A549 (cell line): ENCODE measurements around the gene MMP26. TPM values are rescaled to one million over a fixed set of nuclear protein-coding genes. Genes with fewer than 3 reads are reported as not detected.

Experiments
- ATAC-seq, 2 experiments: fragments of 200-7000 bp in 1 of 2; fragments of >200 bp in 1 of 2; cut with Nextera tagmentation in 1 of 2; cut with Tn5 transposase in 1 of 2; 3 replicates each; pipeline versions ENCODE4 v1.8.0 to v1.9.1; 2018 to 2020; ENCODE audit warnings: mild to moderate bottlenecking in 1 of 2, moderate library complexity in 1 of 2
- CTCF ChIA-PET: fragments of 300-600 bp; sonication (Branson Sonifier 250); formaldehyde crosslinking; extraction: SDS; loops from one replicate; lab custom pipeline; 2021; ENCODE audit warnings: antibody characterized with exemption, inconsistent platforms; lab: Yijun Ruan, JAX
- POLR2A ChIA-PET: fragments of 350-600 bp; formaldehyde crosslinking; extraction: SDS; loops from one replicate; lab custom pipeline; 2021; ENCODE audit warnings: antibody characterized with exemption, inconsistent platforms; lab: Yijun Ruan, JAX
- DNase-seq, 2 experiments: peaks; one replicate each; pipeline versions ENCODE4 v3.0.0 to v3.0.0-alpha.2; 2011 to 2016; ENCODE audit warnings: low read depth in 1 of 2, low spot score in 1 of 2
- FAIRE-seq: peaks from 2 replicates; lab custom pipeline; 2011; peaks lifted over from hg19 to GRCh38; lab: Jason Lieb, UNC
- H3K27ac ChIP-seq, 2 experiments: fragments of >200 bp; sonication (Bioruptor Twin); formaldehyde crosslinking; 3 replicates each; pipeline ENCODE4 v1.5.1; 2016 to 2017
- H3K4me1 ChIP-seq: fragments of >200 bp; sonication (Bioruptor Twin); formaldehyde crosslinking; 3 replicates; pipeline ENCODE4 v1.6.1; 2016
- H3K4me2 ChIP-seq: fragments of >200 bp; sonication (Bioruptor Twin); formaldehyde crosslinking; 3 replicates; pipeline ENCODE4 v1.6.1; 2016
- H3K4me3 ChIP-seq: fragments of >200 bp; sonication (Bioruptor Twin); formaldehyde crosslinking; 3 replicates; pipeline ENCODE4 v1.5.1; 2016
- H3K9me3 ChIP-seq: fragments of >200 bp; sonication (Bioruptor Twin); formaldehyde crosslinking; 3 replicates; pipeline ENCODE4 v1.6.1; 2016
- BCL3 ChIP-seq: fragments of >200 bp; sonication (Bioruptor Twin); formaldehyde crosslinking; IDR thresholded peaks from 3 replicates; pipeline ENCODE4 v1.6.1; 2016
- CBX2 ChIP-seq: fragments of 200-600 bp; sonication (generic); IDR thresholded peaks from 2 replicates; pipeline ENCODE4 v1.6.1; 2016; ENCODE audit warnings: low read depth, mild to moderate bottlenecking, borderline replicate concordance
- FOSL2 ChIP-seq, 2 experiments: fragments of 450-650 bp in 1 of 2; fragments of >200 bp in 1 of 2; sonication (Bioruptor Twin) in 1 of 2; formaldehyde crosslinking; IDR thresholded peaks; 2 replicates each; pipeline versions ENCODE4 v1.5.0 to v1.6.1; 2016 to 2020; ENCODE audit warnings: mild to moderate bottlenecking in 1 of 2, moderate library complexity in 1 of 2
- HOXA7 ChIP-seq: fragments of 250-450 bp; sonication (Bioruptor Pico); IDR thresholded peaks from 2 replicates; pipeline ENCODE4 v1.5.0; 2020; ENCODE audit warnings: mild to moderate bottlenecking, moderate library complexity
- HOXB13 ChIP-seq: fragments of 250-450 bp; sonication (Bioruptor Pico); IDR thresholded peaks from 2 replicates; pipeline ENCODE4 v1.5.0; 2020; ENCODE audit warnings: low read depth, mild to moderate bottlenecking, moderate library complexity
- HOXB5 ChIP-seq: fragments of 250-450 bp; sonication (Bioruptor Pico); IDR thresholded peaks from 2 replicates; pipeline ENCODE4 v1.5.0; 2020; ENCODE audit warnings: mild to moderate bottlenecking, moderate library complexity
- JUN ChIP-seq, 2 experiments: fragments of >200 bp; sonication (Bioruptor Twin); formaldehyde crosslinking; IDR thresholded peaks; 2 replicates in 1 of 2; 3 replicates in 1 of 2; pipeline ENCODE4 v1.6.1; 2016 to 2017
- JUNB ChIP-seq: fragments of >200 bp; sonication (Bioruptor Twin); formaldehyde crosslinking; IDR thresholded peaks from 2 replicates; pipeline ENCODE4 v1.6.1; 2016
- KDM5A ChIP-seq: fragments of 200-600 bp; sonication (generic); IDR thresholded peaks from 2 replicates; pipeline ENCODE4 v1.6.1; 2016; ENCODE audit warnings: antibody characterized with exemption, mild to moderate bottlenecking
- NPAS2 ChIP-seq: fragments of 250-450 bp; sonication (Bioruptor Pico); IDR thresholded peaks from 2 replicates; pipeline ENCODE4 v1.8.0; 2022; ENCODE audit warnings: mild to moderate bottlenecking, moderate library complexity, borderline replicate concordance
- NR3C1 ChIP-seq: fragments of >200 bp; sonication (Bioruptor Twin); formaldehyde crosslinking; IDR thresholded peaks from 3 replicates; pipeline ENCODE4 v1.6.1; 2017
- PBX3 ChIP-seq: IDR thresholded peaks from 2 replicates; pipeline ENCODE4 v1.6.1; 2012
- POLR2AphosphoS2 ChIP-seq: conservative IDR thresholded peaks from 2 replicates; pipeline ENCODE4 v1.6.1; 2012; ENCODE audit warnings: low read length, improper control_type of control experiment, inconsistent platforms
- RAD21 ChIP-seq, 2 experiments: fragments of >200 bp in 1 of 2; sonication (Bioruptor Twin) in 1 of 2; formaldehyde crosslinking in 1 of 2; IDR thresholded peaks in 1 of 2; conservative IDR thresholded peaks in 1 of 2; 2 replicates in 1 of 2; 3 replicates in 1 of 2; pipeline ENCODE4 v1.6.1; 2012 to 2018; ENCODE audit warnings: inconsistent platforms in 1 of 2
- RCOR1 ChIP-seq: fragments of 150-350 bp; IDR thresholded peaks from 2 replicates; pipeline ENCODE4 v1.6.1; 2014; ENCODE audit warnings: antibody characterized with exemption, low read length, low read depth
- REST ChIP-seq: fragments of 200-600 bp; sonication (generic); IDR thresholded peaks from 2 replicates; pipeline ENCODE4 v1.6.1; 2016; ENCODE audit warnings: antibody characterized with exemption, mild to moderate bottlenecking, moderate library complexity
- RNF2 ChIP-seq: fragments of 200-600 bp; sonication (generic); IDR thresholded peaks from 2 replicates; pipeline ENCODE4 v1.6.1; 2016; ENCODE audit warnings: low read depth, mild to moderate bottlenecking, antibody characterized with exemption, moderate library complexity, borderline replicate concordance
- SMC3 ChIP-seq: fragments of >200 bp; sonication (Bioruptor Twin); formaldehyde crosslinking; IDR thresholded peaks from 3 replicates; pipeline ENCODE4 v1.6.1; 2018; ENCODE audit warnings: inconsistent platforms
- SREBF2 ChIP-seq: fragments of 450-650 bp; IDR thresholded peaks from 2 replicates; pipeline ENCODE4 v1.6.1; 2014; ENCODE audit warnings: mild to moderate bottlenecking, moderate library complexity
- TP53 ChIP-seq: fragments of 250-450 bp; sonication (Bioruptor Pico); IDR thresholded peaks from 2 replicates; pipeline ENCODE4 v1.5.0; 2021; ENCODE audit warnings: mild to moderate bottlenecking, moderate library complexity
- ZC3H11A ChIP-seq: fragments of 450-650 bp; IDR thresholded peaks from 2 replicates; pipeline ENCODE4 v1.6.1; 2014; ENCODE audit warnings: antibody characterized with exemption, mild to moderate bottlenecking
- ZSCAN20 ChIP-seq: fragments of 250-450 bp; sonication (Bioruptor Pico); IDR thresholded peaks from 2 replicates; pipeline ENCODE4 v1.8.0; 2022; ENCODE audit warnings: mild to moderate bottlenecking, moderate library complexity
- WGBS: methylation state at CpG from one replicate; pipeline ENCODE4 v1.1.6; 2017; ENCODE audit errors: missing lambda C conversion rate; 5-methylcytosine and 5-hydroxymethylcytosine counted together
- polyA plus RNA-seq, 4 experiments: library from polyadenylated mRNA; depleted of rRNA in 3 of 4; stranded (reverse); fragments of >200 nt; fragmentation: RNase III in 1 of 4; extraction: RNeasy Plus Mini Kit Qiagen cat#74134 plus additional on column Dnase treatment in 1 of 4; gene quantifications; 2 replicates in 3 of 4; 3 replicates in 1 of 4; pipeline ENCODE4 v1.2.3, GENCODE V29; 2011 to 2017
- TF ChIP-seq, protein P1 (sequence below): fragments of >200 bp; sonication (Bioruptor Twin); formaldehyde crosslinking; IDR thresholded peaks from 2 replicates; pipeline ENCODE4 v1.6.1; 2016
- TF ChIP-seq, protein P2 (sequence below): fragments of 150-350 bp; IDR thresholded peaks from 2 replicates; pipeline ENCODE4 v1.6.1; 2014; ENCODE audit warnings: low read depth, mild to moderate bottlenecking, low read length
- TF ChIP-seq, protein P3 (sequence below): fragments of >200 bp; sonication (Bioruptor Twin); formaldehyde crosslinking; IDR thresholded peaks from 3 replicates; pipeline ENCODE4 v1.5.1; 2016

Gene MMP26
- polyA plus RNA-seq, 2 of the 4 experiments (the other 2 are of a cell fraction) = not detected

GRCh38 chr11:4727171-4727570 is 22.6 kb downstream of the MMP26 start:
- ChIA-PET POLR2A (no interaction called here), CTCF (interaction anchor here (1.2 to 1.6 kb wide), 2 partner anchors 91 to 100 kb away, joined by 3 to 5 read pairs; no protein-coding TSS in a partner anchor)
- Histone ChIP-seq H3K4me1 (no peaks in the 10 kb centered on the region), H3K4me3 (no peak overlapping the region), H3K4me2 (no peak overlapping the region)
- DNase-seq (no peak), FAIRE-seq (no peak), ATAC-seq (no peak)
- WGBS = 32% methylated on average over 2 of the region's 2 CpGs
- TF ChIP-seq PBX3 (no peak), RNF2 (no peak), SREBF2 (no peak), TP53 (CRISPR knock-in tag) (no peak), RAD21 (conservative IDR thresholded peaks at IDR 0.05 in 1 of 2, IDR thresholded peaks at IDR 0.05 in 1 of 2) (no peak)
- TF ChIP-seq, protein P1, sequence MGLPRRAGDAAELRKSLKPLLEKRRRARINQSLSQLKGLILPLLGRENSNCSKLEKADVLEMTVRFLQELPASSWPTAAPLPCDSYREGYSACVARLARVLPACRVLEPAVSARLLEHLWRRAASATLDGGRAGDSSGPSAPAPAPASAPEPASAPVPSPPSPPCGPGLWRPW = no peak
- TF ChIP-seq, all 56 proteins: peak for 0
- no peak overlapping the region for H3K27ac ChIP-seq
- H3K9me3 ChIP-seq = no peaks in the 10 kb centered on the region

DNA sequence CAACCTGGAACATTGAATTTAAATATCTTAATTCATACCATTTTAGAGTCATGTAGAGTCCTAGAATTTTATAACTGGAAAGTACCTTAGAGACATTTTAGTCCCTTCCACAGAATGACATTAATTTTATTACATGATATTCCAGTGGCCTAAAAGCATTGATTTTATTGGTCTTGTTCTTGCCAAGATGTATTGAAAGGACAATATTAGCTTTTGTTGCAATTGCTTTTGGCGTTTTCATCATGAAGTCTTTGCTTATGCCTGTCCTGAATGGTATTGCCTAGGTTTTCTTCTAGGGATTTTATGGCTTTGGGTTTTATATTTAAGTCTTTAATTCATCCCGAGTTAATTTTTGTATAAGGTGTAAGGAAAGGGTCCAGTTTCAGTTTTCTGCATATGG is 36.2 kb downstream of the MMP26 start:
- FAIRE-seq (no peak), DNase-seq (no peak), ATAC-seq (no peak)
- ChIA-PET POLR2A (no interaction called here), CTCF (no interaction called here)
- WGBS = 2% methylated on average over 2 of the region's 2 CpGs
- Histone ChIP-seq H3K4me3 (no peak overlapping the region), H3K4me2 (no peak overlapping the region), H3K4me1 (no peaks in the 10 kb centered on the region), H3K9me3 (no peaks in the 10 kb centered on the region), H3K27ac (no peak overlapping the region)
- TF ChIP-seq HOXA7 (CRISPR knock-in tag) = no peak
- TF ChIP-seq SMC3 = no peak
- TF ChIP-seq CBX2 = no peak

DNA sequence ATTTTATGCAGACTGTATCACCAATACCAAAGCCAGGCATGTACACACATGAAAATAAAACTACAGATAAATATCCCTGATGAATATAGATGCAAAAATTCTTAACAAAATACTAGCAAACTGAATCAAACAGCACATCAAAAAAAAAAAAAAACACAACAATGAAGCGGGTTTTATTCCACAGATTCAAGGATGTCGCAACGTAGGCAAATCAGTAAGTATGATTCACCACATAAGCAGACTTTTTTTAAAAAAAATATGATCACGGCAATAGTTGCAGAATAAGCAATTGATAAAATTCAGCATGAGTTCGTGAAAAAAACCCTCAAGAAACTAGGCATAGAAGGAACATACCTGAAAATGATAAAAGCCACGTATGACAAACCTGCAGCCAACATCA is 43.9 kb downstream of the MMP26 start:
- no peak overlapping the region for H3K4me3 ChIP-seq
- CTCF ChIA-PET = no interaction called here
- no peaks in the 10 kb centered on the region for H3K9me3 ChIP-seq
- FAIRE-seq = no peak
- TF ChIP-seq SMC3 (no peak), HOXB13 (no peak), REST (no peak), ZSCAN20 (CRISPR knock-in tag) (no peak), HOXB5 (no peak), JUNB (no peak), KDM5A (no peak), JUN (IDR thresholded peaks at IDR 0.05) (no peak), NPAS2 (CRISPR knock-in tag) (no peak), FOSL2 (IDR thresholded peaks at IDR 0.05) (no peak), FOSL2 (CRISPR knock-in tag; IDR thresholded peaks at IDR 0.05) (no peak), RCOR1 (no peak), POLR2AphosphoS2 (no peak), NR3C1 (no peak), BCL3 (no peak), ZC3H11A (no peak)
- TF ChIP-seq, protein P2, sequence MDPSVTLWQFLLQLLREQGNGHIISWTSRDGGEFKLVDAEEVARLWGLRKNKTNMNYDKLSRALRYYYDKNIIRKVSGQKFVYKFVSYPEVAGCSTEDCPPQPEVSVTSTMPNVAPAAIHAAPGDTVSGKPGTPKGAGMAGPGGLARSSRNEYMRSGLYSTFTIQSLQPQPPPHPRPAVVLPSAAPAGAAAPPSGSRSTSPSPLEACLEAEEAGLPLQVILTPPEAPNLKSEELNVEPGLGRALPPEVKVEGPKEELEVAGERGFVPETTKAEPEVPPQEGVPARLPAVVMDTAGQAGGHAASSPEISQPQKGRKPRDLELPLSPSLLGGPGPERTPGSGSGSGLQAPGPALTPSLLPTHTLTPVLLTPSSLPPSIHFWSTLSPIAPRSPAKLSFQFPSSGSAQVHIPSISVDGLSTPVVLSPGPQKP = no peak
- TF ChIP-seq, protein P3, sequence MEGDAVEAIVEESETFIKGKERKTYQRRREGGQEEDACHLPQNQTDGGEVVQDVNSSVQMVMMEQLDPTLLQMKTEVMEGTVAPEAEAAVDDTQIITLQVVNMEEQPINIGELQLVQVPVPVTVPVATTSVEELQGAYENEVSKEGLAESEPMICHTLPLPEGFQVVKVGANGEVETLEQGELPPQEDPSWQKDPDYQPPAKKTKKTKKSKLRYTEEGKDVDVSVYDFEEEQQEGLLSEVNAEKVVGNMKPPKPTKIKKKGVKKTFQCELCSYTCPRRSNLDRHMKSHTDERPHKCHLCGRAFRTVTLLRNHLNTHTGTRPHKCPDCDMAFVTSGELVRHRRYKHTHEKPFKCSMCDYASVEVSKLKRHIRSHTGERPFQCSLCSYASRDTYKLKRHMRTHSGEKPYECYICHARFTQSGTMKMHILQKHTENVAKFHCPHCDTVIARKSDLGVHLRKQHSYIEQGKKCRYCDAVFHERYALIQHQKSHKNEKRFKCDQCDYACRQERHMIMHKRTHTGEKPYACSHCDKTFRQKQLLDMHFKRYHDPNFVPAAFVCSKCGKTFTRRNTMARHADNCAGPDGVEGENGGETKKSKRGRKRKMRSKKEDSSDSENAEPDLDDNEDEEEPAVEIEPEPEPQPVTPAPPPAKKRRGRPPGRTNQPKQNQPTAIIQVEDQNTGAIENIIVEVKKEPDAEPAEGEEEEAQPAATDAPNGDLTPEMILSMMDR = no peak
- TF ChIP-seq, all 56 proteins: peak for 0
- Histone ChIP-seq H3K4me2 (no peak overlapping the region), H3K4me1 (no peaks in the 10 kb centered on the region), H3K27ac (no peak overlapping the region)
- DNase-seq = no peak
- 1% methylated on average over 6 of the region's 6 CpGs for WGBS
- no peak for ATAC-seq
- POLR2A ChIA-PET = no interaction called here
